Stimulated activated naive CD8-positive, alpha-beta T cell treated with anti-CD3 and anti-CD28 coated beads, Interleukin-15, Interleukin-2, amounts not matched to agents 100 ng/mL and 50 ng/mL, for 24 hours (primary cell): ENCODE results near the gene FAM174C.

ENCODE experiments used
- H3K27ac Mint-ChIP-seq: one replicate; pipeline ENCODE4 v1.8.0; 2021; ENCODE audit warnings: mild to moderate bottlenecking, mixed read lengths
- H3K27me3 Mint-ChIP-seq: one replicate; pipeline ENCODE4 v1.8.0; 2021; ENCODE audit warnings: mixed read lengths
- H3K36me3 Mint-ChIP-seq: one replicate; pipeline ENCODE4 v1.8.0; 2021; ENCODE audit warnings: low read depth, mixed read lengths
- H3K4me1 Mint-ChIP-seq: one replicate; pipeline ENCODE4 v1.8.0; 2021; ENCODE audit warnings: low read depth, mixed read lengths
- H3K4me3 Mint-ChIP-seq: one replicate; pipeline ENCODE4 v1.8.0; 2021; ENCODE audit warnings: mild to moderate bottlenecking, mixed read lengths
- H3K9me3 Mint-ChIP-seq: one replicate; pipeline ENCODE4 v1.8.0; 2021; ENCODE audit warnings: mixed read lengths

The FAM174C gene

DNA sequence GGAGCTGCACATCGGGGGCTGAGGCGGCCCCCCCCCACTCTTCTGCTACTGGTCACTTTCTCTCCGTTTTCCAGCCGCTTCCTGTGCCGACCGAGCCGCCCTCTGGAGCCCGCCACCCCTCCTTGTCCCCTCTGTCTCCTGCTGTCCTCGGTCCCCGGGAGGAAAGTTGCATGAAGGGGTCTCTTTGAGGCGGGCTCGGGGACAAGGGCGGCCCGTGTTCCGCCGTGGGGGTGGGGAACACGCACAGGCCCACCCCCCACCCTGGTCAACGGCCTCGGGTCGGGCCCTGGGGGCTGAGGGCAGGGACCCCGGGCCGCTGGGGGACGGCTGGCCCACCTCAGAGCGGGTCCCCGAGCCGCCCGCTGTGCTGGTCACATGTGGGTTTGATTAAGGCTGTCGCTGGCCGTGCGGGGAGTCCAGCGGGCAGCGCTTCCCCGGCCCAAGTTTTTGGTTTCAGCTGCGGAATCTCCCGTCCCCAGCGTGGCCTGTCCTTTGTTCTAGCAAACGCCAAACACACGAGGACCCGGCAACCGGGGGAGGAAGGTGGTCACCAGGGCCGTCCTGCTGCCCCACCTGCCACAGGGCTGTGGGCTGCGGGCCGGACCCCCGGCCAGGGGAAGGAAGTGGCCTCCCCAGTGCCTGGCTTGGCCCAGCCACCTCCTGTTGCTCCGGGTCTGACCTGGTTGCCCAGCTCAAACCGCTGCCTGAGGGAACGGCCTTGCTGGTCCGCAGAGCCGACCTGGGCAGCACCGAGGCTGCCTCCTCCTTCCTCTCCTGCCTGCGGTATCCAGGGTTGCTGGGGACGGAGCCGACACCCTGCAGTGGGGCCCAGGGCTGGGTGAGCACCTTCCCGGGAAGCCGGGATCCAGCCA lies 12.3 kb downstream of the FAM174C start:
- Mint-ChIP-seq H3K36me3 (no peaks in the 10 kb centered on the region), H3K27ac (no peak overlapping the region), H3K9me3 (no peaks in the 10 kb centered on the region), H3K4me1 (no peaks in the 10 kb centered on the region), H3K4me3 (no peak overlapping the region), H3K27me3 (peaks cover 29% of the 10 kb centered on the region)

DNA sequence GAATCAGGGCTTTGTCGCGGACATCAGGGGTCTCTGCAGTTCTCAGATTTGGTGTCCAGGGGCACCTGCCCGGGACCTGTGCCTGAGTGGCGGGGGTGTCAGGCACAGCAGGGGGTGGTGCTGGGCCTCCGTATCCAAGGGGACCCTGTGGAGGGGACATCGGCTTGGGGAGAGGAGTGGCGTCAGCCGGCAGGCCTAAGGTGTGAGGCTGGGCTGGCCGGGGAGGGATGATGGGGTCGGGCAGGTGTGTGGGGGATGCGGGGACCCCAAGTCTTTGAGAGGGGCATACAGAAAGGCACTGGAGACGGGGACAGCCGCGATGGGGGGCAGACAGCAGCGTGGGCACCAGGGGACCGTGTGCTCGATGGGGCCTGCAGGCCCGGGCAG lies 12.9 kb downstream of the FAM174C start:
- no peaks in the 10 kb centered on the region for H3K36me3 Mint-ChIP-seq
- no peaks in the 10 kb centered on the region for H3K4me1 Mint-ChIP-seq
- H3K27me3 Mint-ChIP-seq: peaks cover 31% of the 10 kb centered on the region
- no peak overlapping the region for H3K27ac Mint-ChIP-seq
- H3K9me3 Mint-ChIP-seq: no peaks in the 10 kb centered on the region
- no peak overlapping the region for H3K4me3 Mint-ChIP-seq

DNA sequence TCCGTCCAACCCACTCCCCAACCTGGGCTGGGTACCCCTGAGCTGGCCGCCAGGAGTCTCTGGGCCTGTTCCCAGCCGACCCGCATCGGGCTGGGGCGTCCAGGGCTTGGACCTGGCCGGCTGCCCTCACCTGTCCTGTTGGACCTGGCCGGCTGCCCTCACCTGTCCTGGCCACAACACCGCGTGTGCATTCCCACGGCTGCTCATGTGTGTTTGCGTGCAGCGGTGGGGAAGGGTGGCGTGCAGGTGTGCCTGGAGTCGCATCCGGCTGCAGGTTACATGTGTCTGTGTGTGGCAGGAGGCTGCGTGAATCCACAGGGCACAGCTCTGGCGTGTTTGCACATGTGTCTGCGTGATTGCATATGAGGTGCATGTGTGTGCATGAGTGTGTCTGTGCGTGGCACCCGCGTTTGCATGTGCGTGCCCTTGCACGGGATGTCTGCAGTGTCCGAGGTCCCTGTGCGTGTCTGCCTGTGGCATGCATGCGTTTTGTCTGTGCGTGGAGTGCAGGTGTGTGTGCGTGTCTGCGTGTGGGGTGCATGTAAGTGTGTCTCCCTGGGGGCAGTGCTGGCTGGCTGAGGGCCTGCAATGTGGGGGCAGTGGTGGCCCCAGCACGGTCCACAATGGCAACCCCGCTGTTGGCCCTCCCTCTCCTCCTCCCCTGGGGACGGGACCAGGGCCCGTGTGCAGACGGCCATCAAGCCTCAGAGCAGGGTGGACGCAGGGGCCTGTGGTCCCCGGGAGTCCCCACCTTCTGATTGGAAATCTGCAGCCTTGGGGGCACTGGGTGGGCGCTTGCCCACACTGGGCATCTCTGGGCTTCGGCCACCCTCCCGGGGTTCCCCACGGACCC lies 13.7 kb downstream of the FAM174C start:
- Mint-ChIP-seq H3K9me3 (no peaks in the 10 kb centered on the region), H3K4me1 (no peaks in the 10 kb centered on the region), H3K4me3 (no peak overlapping the region), H3K36me3 (no peaks in the 10 kb centered on the region), H3K27me3 (peaks cover 31% of the 10 kb centered on the region), H3K27ac (no peak overlapping the region)

DNA sequence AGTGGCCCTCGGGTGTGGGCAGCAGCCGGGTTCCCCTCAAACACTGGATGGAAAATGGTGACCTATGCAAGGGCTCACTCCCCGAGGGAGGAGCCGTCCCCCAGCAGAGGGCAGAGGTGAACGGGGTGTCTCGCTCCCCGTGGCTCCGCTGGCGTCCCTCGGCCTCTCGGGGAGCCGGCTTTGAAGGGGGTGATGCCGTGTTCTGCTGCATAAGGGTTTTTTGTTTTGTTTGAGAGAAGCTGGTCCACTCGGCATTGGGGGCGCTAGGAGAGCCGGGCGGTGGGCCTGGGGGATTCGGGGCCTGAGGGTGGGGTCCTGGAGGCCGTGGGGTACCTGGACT lies 14.3 kb downstream of the FAM174C start:
- peaks cover 25% of the 10 kb centered on the region for H3K27me3 Mint-ChIP-seq
- H3K9me3 Mint-ChIP-seq: no peaks in the 10 kb centered on the region
- no peak overlapping the region for H3K27ac Mint-ChIP-seq
- no peak overlapping the region for H3K4me3 Mint-ChIP-seq
- H3K4me1 Mint-ChIP-seq: no peaks in the 10 kb centered on the region
- no peaks in the 10 kb centered on the region for H3K36me3 Mint-ChIP-seq

DNA sequence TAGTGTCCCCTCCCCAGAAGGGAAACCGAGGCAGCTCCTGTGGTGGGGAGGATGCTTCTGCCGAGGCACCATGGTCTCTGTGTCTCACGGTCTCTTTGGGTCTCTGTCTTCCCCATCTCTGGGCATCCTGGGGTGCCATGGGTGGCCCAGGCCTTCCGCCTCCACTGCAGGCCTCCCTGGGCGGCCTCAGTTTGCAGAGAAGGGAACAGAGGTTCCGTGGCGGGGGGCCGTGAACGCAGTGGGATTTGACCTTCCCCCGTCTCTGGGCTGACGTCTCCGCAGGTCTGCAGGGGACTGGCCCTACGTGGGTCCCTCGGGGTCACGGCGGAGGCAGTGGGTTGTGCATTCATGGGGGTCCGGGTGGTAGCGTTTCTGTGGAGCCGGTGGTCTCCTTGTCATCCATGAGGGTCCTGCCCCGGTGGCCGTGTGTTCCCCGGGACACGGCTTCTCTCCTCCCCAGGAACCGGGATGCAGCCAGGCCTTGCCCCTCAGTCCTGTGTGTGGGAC lies 14.9 kb downstream of the FAM174C start:
- no peaks in the 10 kb centered on the region for H3K4me1 Mint-ChIP-seq
- H3K27me3 Mint-ChIP-seq: peaks cover 19% of the 10 kb centered on the region
- no peak overlapping the region for H3K27ac Mint-ChIP-seq
- no peaks in the 10 kb centered on the region for H3K9me3 Mint-ChIP-seq
- no peaks in the 10 kb centered on the region for H3K36me3 Mint-ChIP-seq
- H3K4me3 Mint-ChIP-seq: no peak overlapping the region

DNA sequence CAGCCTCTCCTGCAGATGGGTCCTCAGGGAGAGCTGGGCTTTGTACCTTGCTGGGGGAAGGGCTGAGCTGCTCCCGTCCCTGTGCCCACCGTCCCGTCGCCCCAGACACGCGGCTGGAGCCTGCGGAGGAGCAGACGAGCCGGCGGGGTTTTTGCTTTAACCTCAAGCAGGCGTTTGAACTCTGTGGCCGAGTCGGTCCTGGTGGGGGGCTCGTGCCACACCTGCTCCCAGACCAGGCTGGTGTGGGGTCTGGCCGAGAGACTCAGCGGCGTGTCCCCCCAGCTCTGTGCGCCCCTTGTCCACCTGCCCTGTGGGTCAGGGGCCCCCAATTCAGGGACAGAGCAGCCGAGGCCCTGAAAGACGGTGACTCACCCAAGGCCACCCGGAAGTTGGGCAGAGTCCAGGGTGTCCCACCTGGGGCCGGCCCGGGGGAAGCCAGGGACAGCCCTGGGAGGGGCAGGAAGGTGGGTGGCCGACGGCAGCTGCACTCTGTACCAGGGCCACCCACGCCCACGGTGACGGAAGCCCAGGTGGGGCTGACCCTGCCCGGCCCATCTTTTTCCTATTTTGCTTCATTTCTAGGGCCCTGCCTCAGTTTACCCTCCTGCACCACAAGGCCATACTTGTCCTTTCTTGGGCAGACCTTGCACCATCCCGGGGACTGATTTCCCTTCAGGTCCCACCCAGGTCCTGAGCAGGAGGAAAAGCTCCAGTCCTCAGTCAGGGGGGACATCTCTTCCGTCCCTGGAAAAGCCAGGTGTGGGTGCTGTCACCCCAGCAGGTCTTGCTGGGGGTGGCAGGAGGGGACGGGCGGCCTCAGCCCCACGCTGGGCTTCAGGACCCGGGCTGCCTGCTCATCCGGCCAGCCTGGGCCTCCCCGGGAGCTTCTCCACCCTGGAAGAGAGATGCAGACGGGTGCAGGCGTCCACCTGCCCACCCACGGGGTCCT lies 15.6 kb downstream of the FAM174C start:
- H3K27ac Mint-ChIP-seq: no peak overlapping the region
- no peaks in the 10 kb centered on the region for H3K36me3 Mint-ChIP-seq
- peaks cover 19% of the 10 kb centered on the region for H3K27me3 Mint-ChIP-seq
- no peak overlapping the region for H3K4me3 Mint-ChIP-seq
- H3K9me3 Mint-ChIP-seq: no peaks in the 10 kb centered on the region
- no peaks in the 10 kb centered on the region for H3K4me1 Mint-ChIP-seq

DNA sequence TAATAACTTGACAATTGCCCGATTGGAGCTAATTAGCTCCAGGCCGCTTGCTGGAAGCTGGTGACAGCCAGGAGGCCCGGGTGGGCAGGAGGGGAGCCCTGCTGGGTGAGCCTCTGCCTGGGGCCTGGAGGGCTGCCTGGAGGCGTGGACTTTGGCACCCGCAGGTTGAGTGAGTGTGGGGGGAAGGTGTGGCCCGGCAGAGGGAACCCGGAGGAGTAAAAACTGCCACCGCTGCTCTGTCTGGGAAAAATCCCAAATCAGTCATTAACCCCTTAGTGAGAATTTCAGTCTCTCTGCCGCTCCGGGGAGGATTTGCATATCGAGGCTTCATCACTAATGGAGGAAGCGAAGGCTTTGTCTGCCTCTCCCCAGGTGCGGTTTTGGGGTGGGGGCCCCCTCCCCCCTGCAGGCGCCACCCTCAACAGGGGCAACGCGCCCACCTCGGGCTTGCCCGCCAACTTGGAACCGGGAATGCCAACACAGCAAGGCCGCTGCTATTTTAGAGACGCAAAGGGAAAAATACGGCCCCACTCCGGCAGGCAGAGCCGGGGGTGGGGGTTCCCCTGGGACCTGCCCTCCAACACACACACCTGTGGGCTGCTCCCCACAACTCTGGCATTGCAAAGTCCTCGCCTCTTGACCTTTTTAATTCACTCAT lies 16.6 kb downstream of the FAM174C start:
- Mint-ChIP-seq H3K9me3 (no peaks in the 10 kb centered on the region), H3K4me3 (no peak overlapping the region), H3K27ac (no peak overlapping the region), H3K27me3 (peaks cover 15% of the 10 kb centered on the region), H3K4me1 (no peaks in the 10 kb centered on the region), H3K36me3 (no peaks in the 10 kb centered on the region)

DNA sequence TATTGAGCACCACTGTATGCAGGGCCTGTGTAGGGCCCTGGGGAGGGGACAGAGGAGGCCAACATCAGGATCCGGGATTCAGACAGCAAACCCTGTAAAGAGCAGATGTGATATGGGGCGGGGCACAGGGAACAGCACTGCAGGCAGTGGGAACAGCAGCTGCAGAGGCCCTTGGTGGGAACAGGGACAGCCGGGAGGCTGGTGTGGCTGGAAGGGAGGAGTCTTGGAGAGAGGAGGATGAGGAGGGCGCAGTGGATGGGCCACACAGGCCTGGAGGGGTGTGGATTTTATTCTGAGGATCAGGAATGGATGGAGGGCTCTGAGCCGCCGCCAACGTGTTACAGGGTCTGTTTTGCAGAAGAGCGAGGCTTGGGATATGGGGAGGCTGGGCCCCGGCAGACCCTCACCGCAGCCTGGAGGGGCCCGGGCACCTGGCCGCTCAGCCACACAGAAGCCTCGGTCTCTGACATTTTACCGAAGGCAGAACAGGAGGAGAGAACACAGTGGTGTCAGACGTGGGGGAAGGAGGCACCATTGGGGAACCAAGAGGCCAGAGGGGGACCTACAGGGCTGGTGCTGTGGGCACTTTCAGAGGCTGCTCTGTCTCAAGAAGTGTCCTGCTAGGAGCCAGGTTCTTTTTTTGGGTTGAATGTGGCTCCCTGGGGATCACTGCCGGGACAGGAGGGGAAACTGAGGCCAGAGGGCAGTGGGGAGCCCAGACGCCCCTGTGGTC lies 17.3 kb downstream of the FAM174C start:
- H3K27me3 Mint-ChIP-seq: peaks cover 15% of the 10 kb centered on the region
- no peaks in the 10 kb centered on the region for H3K36me3 Mint-ChIP-seq
- no peaks in the 10 kb centered on the region for H3K4me1 Mint-ChIP-seq
- no peaks in the 10 kb centered on the region for H3K9me3 Mint-ChIP-seq
- H3K27ac Mint-ChIP-seq: no peak overlapping the region
- no peak overlapping the region for H3K4me3 Mint-ChIP-seq

DNA sequence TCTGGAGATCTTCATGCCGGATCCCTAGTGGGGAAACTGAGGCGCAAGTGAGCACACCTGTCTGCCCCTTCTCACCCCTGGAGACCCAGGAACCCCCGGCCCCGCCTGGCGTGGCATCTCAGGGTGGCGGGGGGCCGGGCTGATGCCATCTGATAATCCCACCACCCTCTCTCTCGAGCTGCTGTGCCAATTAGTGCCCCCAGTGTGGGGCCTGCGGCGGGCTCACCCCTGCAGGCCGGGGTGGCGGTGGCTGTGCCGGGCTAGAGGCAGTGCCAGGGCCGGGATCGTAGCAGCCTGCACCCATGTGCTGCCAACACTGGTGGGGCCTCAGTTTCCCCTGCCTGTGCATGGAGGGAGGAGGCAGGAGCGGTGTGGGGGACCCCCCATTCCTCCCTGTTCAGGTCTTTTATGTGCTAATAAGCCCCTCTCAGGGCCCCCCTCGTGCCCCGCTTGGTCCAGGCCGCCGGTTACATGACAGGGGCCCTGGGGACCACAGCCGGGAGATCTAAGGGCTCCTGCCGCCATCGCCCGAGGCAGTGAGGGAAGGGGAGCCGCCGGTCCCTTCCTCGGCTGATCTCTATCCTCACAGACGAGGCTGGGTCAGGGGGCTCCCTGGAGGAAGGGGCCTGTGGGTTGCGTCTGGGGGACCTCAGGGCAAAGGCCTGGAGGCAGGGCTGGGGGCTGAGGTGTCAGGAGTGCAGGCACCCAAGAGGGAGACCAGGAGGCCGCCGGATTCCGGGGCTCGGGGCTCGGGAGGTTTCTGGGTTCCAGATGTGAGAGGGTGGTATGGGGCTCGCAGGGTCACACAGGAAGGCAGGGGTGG lies 18.7 kb downstream of the FAM174C start:
- H3K4me3 Mint-ChIP-seq: no peak overlapping the region
- H3K27me3 Mint-ChIP-seq: peaks cover 10% of the 10 kb centered on the region
- no peaks in the 10 kb centered on the region for H3K4me1 Mint-ChIP-seq
- H3K27ac Mint-ChIP-seq: no peak overlapping the region
- no peaks in the 10 kb centered on the region for H3K36me3 Mint-ChIP-seq
- no peaks in the 10 kb centered on the region for H3K9me3 Mint-ChIP-seq

DNA sequence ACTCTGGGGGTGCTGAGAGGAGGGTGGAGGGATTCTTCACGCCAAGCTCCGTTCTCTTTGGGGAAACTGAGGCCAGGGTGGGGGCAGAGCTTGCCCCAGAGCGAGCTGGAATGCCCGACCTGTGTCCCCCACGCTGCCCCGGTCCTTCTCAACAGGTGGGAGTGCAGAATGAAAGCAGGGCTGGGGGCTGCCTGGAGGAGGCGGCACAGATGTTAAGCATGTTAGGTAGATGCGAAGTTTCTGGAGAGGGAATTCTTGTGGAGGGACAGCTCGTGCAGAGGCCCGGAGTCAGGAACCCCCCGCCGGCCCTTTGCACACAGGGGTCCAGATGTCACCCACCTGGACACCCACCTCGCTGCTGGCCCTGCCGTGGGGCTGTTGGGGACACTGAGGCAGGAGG lies 19.4 kb downstream of the FAM174C start:
- Mint-ChIP-seq H3K27ac (no peak overlapping the region), H3K27me3 (peaks cover 8% of the 10 kb centered on the region), H3K36me3 (no peaks in the 10 kb centered on the region), H3K9me3 (no peaks in the 10 kb centered on the region), H3K4me1 (no peaks in the 10 kb centered on the region), H3K4me3 (no peak overlapping the region)

DNA sequence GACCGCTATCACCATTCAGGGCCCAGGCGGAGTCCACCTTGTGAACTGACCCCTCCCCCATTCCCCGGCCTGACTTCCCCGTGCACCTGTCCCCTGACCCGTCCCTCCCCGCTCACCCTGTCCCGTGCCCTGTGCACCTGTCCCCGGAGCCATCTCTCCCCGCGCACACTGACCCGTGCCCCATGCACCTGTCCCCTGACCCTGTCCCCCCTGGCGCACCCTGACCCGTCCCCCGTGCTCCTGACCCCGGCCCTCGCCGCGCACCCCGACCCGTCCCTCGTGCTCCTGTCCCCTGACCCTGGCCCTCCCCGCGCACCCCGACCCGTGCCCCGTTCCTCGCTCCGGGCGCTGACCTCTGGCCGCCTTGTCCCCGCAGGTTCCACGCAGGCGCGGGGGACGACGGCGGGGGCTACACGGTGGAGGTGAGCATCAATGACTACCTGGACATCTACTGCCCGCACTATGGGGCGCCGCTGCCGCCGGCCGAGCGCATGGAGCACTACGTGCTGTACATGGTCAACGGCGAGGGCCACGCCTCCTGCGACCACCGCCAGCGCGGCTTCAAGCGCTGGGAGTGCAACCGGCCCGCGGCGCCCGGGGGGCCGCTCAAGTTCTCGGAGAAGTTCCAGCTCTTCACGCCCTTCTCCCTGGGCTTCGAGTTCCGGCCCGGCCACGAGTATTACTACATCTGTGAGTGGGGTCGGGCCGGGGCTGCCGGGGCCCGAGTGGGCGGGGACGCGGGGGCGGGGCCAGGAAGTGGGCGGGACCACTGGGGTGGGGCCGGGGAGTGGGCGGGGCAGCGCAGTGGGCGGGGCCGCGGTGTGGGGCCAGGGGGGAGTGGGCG lies 20.1 kb downstream of the FAM174C start:
- H3K27ac Mint-ChIP-seq: no peak overlapping the region

DNA sequence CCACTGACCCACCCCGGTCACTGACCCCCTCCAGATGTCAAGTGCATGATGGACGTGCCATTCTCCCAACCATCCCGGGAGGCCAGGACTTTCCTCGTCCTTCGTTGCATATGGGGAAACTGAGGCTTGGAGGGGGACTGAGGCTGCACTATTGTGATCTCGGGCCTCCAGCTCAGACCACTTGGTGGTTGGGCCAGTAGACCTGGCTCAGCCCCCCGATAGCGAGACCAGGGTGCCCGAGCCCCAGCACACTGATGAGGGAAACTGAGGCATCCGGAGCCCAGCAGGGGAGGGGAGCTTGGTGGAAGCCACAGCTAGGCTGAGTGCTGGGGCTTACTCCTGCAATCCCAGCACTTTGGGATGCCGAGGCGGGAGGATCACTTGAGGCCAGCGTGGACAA lies 20.7 kb downstream of the FAM174C start:
- Mint-ChIP-seq H3K27me3 (peaks cover 8% of the 10 kb centered on the region), H3K4me3 (no peak overlapping the region), H3K27ac (no peak overlapping the region), H3K36me3 (no peaks in the 10 kb centered on the region), H3K9me3 (no peaks in the 10 kb centered on the region), H3K4me1 (no peaks in the 10 kb centered on the region)

More for the DNA sequence above, 20.1 kb downstream of the FAM174C start:
- Mint-ChIP-seq H3K9me3 (no peaks in the 10 kb centered on the region), H3K4me1 (no peaks in the 10 kb centered on the region), H3K36me3 (no peaks in the 10 kb centered on the region), H3K27me3 (peaks cover 8% of the 10 kb centered on the region), H3K4me3 (no peak overlapping the region)
